ENCODE data around the gene AGER.

The AGER gene

DNA sequence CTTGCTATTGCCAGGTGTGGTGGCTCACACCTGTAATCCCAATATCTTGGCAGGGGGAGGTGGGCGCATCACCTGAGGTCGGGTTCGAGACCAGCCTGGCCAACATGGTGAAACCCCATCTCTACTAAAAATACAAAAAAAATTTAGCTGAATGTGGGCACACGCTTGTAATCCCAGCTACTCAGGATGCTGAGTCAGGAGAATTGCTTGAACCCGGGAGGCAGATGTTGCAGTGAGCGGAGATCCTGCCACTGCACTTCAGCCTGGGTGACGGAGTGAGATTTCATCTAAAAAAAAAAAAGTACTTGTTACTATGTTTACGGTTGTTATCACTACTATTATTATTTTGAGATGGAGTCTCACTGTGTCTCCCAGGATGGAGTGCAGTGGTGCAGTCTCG is 27.2 kb downstream of the AGER start (continued):
- no peak for TF ChIP-seq ZNF433 (tag by site-specific recombination; IDR thresholded peaks at IDR 0.05; ENCODE audit: low read depth)
- no peak for TF ChIP-seq ZNF274 (IDR thresholded peaks at IDR 0.05; ENCODE audit: low read length)
- TF ChIP-seq ZNF274 (tag by site-specific recombination; IDR thresholded peaks at IDR 0.05; ENCODE audit: borderline replicate concordance): no peak
- TF ChIP-seq ZNF707 (tag by site-specific recombination; IDR thresholded peaks at IDR 0.05): no peak
- TF ChIP-seq ZNF416 (tag by site-specific recombination; IDR thresholded peaks at IDR 0.05): no peak
- TF ChIP-seq ZEB2 (tag by site-specific recombination; IDR thresholded peaks at IDR 0.05): no peak
- no peak for TF ChIP-seq ZNF248 (tag by site-specific recombination; IDR thresholded peaks at IDR 0.05)

- peaks cover 22 to 41% of the 10 kb centered on the region in 2 experiments for H3K36me3 ChIP-seq (ENCODE audit: control insufficient read depth in 2 of 2, insufficient read depth in 1 of 2, low read length in 2 of 2)
- peaks cover 7% of the 10 kb centered on the region; the same call in 1 of the 2 replicates for H3K4me1 ChIP-seq (ENCODE audit: control insufficient read depth, insufficient read depth, low read length)
- CTCF ChIA-PET: interaction anchor here (0.5 to 1.3 kb wide), 16 partner anchors 8 to 893 kb away, joined by 3 to 21 read pairs (median 4); partner anchors contain the start of genes ATF6B, EGFL8 and FKBPL
- H3K9me3 ChIP-seq (ENCODE audit: control insufficient read depth, insufficient read depth, low read depth, low read length): no peaks in the 10 kb centered on the region
- peak overlapping the region; percentile 80 for H3K27ac ChIP-seq (ENCODE audit: extremely low read depth, low read depth, low read length)
- H3K4me3 ChIP-seq (ENCODE audit: low read depth, low read length): peak overlapping the region; percentile 66
- POLR2A ChIA-PET: interaction anchor here (0.6 to 1.2 kb wide), 6 partner anchors 12 to 51 kb away, joined by 3 to 8 read pairs (median 4); partner anchors contain the start of genes ATF6B and FKBPL
- no peak for TF ChIP-seq MZF1 (tag by site-specific recombination; IDR thresholded peaks at IDR 0.05; ENCODE audit: borderline replicate concordance)
- TF ChIP-seq, protein P1, sequence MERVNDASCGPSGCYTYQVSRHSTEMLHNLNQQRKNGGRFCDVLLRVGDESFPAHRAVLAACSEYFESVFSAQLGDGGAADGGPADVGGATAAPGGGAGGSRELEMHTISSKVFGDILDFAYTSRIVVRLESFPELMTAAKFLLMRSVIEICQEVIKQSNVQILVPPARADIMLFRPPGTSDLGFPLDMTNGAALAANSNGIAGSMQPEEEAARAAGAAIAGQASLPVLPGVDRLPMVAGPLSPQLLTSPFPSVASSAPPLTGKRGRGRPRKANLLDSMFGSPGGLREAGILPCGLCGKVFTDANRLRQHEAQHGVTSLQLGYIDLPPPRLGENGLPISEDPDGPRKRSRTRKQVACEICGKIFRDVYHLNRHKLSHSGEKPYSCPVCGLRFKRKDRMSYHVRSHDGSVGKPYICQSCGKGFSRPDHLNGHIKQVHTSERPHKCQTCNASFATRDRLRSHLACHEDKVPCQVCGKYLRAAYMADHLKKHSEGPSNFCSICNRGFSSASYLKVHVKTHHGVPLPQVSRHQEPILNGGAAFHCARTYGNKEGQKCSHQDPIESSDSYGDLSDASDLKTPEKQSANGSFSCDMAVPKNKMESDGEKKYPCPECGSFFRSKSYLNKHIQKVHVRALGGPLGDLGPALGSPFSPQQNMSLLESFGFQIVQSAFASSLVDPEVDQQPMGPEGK (tag by site-specific recombination; IDR thresholded peaks at IDR 0.05): peak; percentile 81
- TF ChIP-seq ZNF837 (tag by site-specific recombination; IDR thresholded peaks at IDR 0.05): 0 out of 2 replicates have a peak, but pooled peaks have one; percentile 56
- no peak; the same call in 1 of the 2 replicates for TF ChIP-seq REPIN1 (tag by site-specific recombination; IDR thresholded peaks at IDR 0.05; ENCODE audit: low read depth)
- peak; percentile 78 for TF ChIP-seq GLIS2 (tag by site-specific recombination; IDR thresholded peaks at IDR 0.05)
- 0 out of 2 replicates have a peak, but pooled peaks have one; percentile 3 for TF ChIP-seq ZBTB17 (tag by site-specific recombination; IDR thresholded peaks at IDR 0.05)
- peak; percentile 78; the same call in 1 of the 2 replicates for TF ChIP-seq OSR2 (tag by site-specific recombination; IDR thresholded peaks at IDR 0.05)
- peak; percentile 87 for TF ChIP-seq PRDM10 (tag by site-specific recombination; IDR thresholded peaks at IDR 0.05)
- peak; percentile 36; the same call in 1 of the 2 replicates for TF ChIP-seq KLF1 (tag by site-specific recombination; IDR thresholded peaks at IDR 0.05)
- TF ChIP-seq ZFHX2 (tag by site-specific recombination; conservative IDR thresholded peaks at IDR 0.05): 0 out of 2 replicates have a peak, but pooled peaks have one; percentile 6
- peak; percentile 60 for TF ChIP-seq ZNF341 (tag by site-specific recombination; IDR thresholded peaks at IDR 0.05; ENCODE audit: low read depth)
- peak; percentile 44 for TF ChIP-seq ZBTB26 (tag by site-specific recombination; optimal IDR thresholded peaks at IDR 0.05)
- no peak for TF ChIP-seq ZNF548 (tag by site-specific recombination; IDR thresholded peaks at IDR 0.05)
- 0 out of 2 replicates have a peak, but pooled peaks have one; percentile 48 for TF ChIP-seq ZBTB44 (tag by site-specific recombination; IDR thresholded peaks at IDR 0.05)
- TF ChIP-seq, protein P2, sequence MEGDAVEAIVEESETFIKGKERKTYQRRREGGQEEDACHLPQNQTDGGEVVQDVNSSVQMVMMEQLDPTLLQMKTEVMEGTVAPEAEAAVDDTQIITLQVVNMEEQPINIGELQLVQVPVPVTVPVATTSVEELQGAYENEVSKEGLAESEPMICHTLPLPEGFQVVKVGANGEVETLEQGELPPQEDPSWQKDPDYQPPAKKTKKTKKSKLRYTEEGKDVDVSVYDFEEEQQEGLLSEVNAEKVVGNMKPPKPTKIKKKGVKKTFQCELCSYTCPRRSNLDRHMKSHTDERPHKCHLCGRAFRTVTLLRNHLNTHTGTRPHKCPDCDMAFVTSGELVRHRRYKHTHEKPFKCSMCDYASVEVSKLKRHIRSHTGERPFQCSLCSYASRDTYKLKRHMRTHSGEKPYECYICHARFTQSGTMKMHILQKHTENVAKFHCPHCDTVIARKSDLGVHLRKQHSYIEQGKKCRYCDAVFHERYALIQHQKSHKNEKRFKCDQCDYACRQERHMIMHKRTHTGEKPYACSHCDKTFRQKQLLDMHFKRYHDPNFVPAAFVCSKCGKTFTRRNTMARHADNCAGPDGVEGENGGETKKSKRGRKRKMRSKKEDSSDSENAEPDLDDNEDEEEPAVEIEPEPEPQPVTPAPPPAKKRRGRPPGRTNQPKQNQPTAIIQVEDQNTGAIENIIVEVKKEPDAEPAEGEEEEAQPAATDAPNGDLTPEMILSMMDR (tag by site-specific recombination; IDR thresholded peaks at IDR 0.05): peak; percentile 93
- no peak for TF ChIP-seq GFI1B (tag by site-specific recombination; IDR thresholded peaks at IDR 0.05)
- no peak for TF ChIP-seq ZNF138 (tag by site-specific recombination; IDR thresholded peaks at IDR 0.05; ENCODE audit: borderline replicate concordance)
- TF ChIP-seq ZNF610 (tag by site-specific recombination; IDR thresholded peaks at IDR 0.05; ENCODE audit: borderline replicate concordance): no peak
- TF ChIP-seq ZIC2 (tag by site-specific recombination; IDR thresholded peaks at IDR 0.05): peak; percentile 99
Observed at GRCh38 chr6:32154514-32155161, 29.4 kb downstream of the AGER start.
